ENCODE results near the gene HECW1. TPM values are rescaled to one million over a fixed set of nuclear protein-coding genes. Genes with fewer than 3 reads are reported as not detected.

Gene HECW1
- total and polyA plus RNA-seq, 2 of the 8 experiments (the other 6 are each of a cell fraction or from before 2014, with no cell fraction given), result 2.9 to 12.7 TPM

GRCh38 chr7:43479543-43479942, 367.1 kb downstream of the HECW1 start:
- no peaks in the 10 kb centered on the region for H3K79me2 ChIP-seq (ENCODE audit: control insufficient read depth in 1 of 2, insufficient read depth in 2 of 2, low read length in 2 of 2)
- H2BK12ac ChIP-seq (ENCODE audit: low read depth, low read length), result no peak overlapping the region
- POLR2A ChIA-PET (ENCODE audit: partially characterized antibody), result no interaction called here
- no peaks in the 10 kb centered on the region for H4K20me1 ChIP-seq (replicated peaks in 1 of 2; ENCODE audit: control insufficient read depth in 1 of 2, insufficient read depth in 2 of 2, low read length in 2 of 2)
- no peaks in the 10 kb centered on the region for H3K27me3 ChIP-seq (replicated peaks in 1 of 4; ENCODE audit: control insufficient read depth in 3 of 4, extremely low read depth in 1 of 4, insufficient read depth in 3 of 4, low read length in 3 of 4)
- no peaks in the 10 kb centered on the region for H3K23me2 ChIP-seq (ENCODE audit: low read depth, low read length)
- no peak overlapping the region for H4K91ac ChIP-seq (replicated peaks; ENCODE audit: insufficient read length, low read length)
- H3K56ac ChIP-seq (replicated peaks; ENCODE audit: insufficient read length, low read depth, low read length), result no peak overlapping the region
- H3K4me3 ChIP-seq (ENCODE audit: extremely low read depth in 1 of 4, insufficient read depth in 2 of 4, low read depth in 3 of 4, low read length in 4 of 4), result no peak overlapping the region
- no peaks in the 10 kb centered on the region for H3K4me1 ChIP-seq (replicated peaks in 1 of 4; ENCODE audit: control insufficient read depth in 3 of 4, insufficient read depth in 4 of 4, low read length in 3 of 4)
- no peak overlapping the region for H4K5ac ChIP-seq (ENCODE audit: insufficient read length, low read depth, low read length)
- H3K9me3 ChIP-seq (ENCODE audit: insufficient read depth in 2 of 2, low read depth in 1 of 2, low read length in 1 of 2), result peaks cover 12% of the 10 kb centered on the region in 2 experiments; a peak in 3 of 4 replicates
- CTCF ChIA-PET (ENCODE audit: partially characterized antibody), result interaction anchor here (1.0 to 2.0 kb wide), 8 partner anchors 11 to 364 kb away, joined by 3 to 10 read pairs (median 5); partner anchors contain the start of gene STK17A
- 0 out of 8 replicates have a peak, but pooled peaks cover 0 to 7% (median 0%) of the 10 kb centered on the region in 4 experiments for H3K36me3 ChIP-seq (ENCODE audit: control insufficient read depth in 2 of 4, insufficient read depth in 4 of 4, low read length in 3 of 4)
- H3K18ac ChIP-seq (ENCODE audit: extremely low read depth, low read length), result no peak overlapping the region
- no peak overlapping the region for H3K4ac ChIP-seq (replicated peaks; ENCODE audit: insufficient read length, low read depth, low read length)
- no peaks in the 10 kb centered on the region for H3K79me1 ChIP-seq (ENCODE audit: low read depth, low read length)
- peak in 1 of 2 experiments; percentile 19 for DNase-seq (ENCODE audit: low read depth in 1 of 2, low spot score in 2 of 2)
- no peak overlapping the region for H2BK20ac ChIP-seq (ENCODE audit: low read length)
- no peak overlapping the region for H2AFZ ChIP-seq (ENCODE audit: low read length)
- no peak overlapping the region for H3K14ac ChIP-seq (ENCODE audit: insufficient read length)
- no peak for FAIRE-seq
- no peak overlapping the region for H4K8ac ChIP-seq (ENCODE audit: extremely low read depth, insufficient read depth, low read length)
- 89% methylated on average over 14 of the region's 14 CpGs; no CpG with 5 or more reads in 1 of the 2 experiments for WGBS, 2 experiments (ENCODE audit: extremely low coverage in 1 of 2, insufficient coverage in 1 of 2, insufficient read length in 1 of 2, insufficient replicate concordance in 2 of 2, low coverage in 1 of 2, low lambda C conversion rate in 2 of 2, missing lambda C conversion rate in 1 of 2)
- no peak overlapping the region for H3K4me2 ChIP-seq (ENCODE audit: insufficient read depth in 1 of 2, low read depth in 2 of 2, low read length in 2 of 2)
- no peak overlapping the region for H3K27ac ChIP-seq (ENCODE audit: low read depth, low read length)
- H3K23ac ChIP-seq (ENCODE audit: insufficient read length), result no peak overlapping the region
- H2AK5ac ChIP-seq (ENCODE audit: low read depth, low read length), result no peak overlapping the region
- H2BK15ac ChIP-seq (ENCODE audit: low read length), result no peak overlapping the region
- no peak overlapping the region for H2BK5ac ChIP-seq (ENCODE audit: low read depth, low read length)
- H2BK120ac ChIP-seq (replicated peaks; ENCODE audit: low read depth, low read length), result no peak overlapping the region
- no peak for TF ChIP-seq TBP (IDR thresholded peaks at IDR 0.05; ENCODE audit: low read depth, low read length)
- no peak for TF ChIP-seq BRCA1 (IDR thresholded peaks at IDR 0.05; ENCODE audit: low read depth, low read length)
- TF ChIP-seq RAD21 (IDR thresholded peaks at IDR 0.05 in 1 of 2, conservative IDR thresholded peaks at IDR 0.05 in 1 of 2; ENCODE audit: low read depth in 2 of 2, low read length in 2 of 2), result no peak
- no peak for TF ChIP-seq SIX5 (IDR thresholded peaks at IDR 0.05; ENCODE audit: low read depth, low read length)
- H3K9ac ChIP-seq (replicated peaks in 1 of 4; ENCODE audit: extremely low read depth in 1 of 4, low read depth in 3 of 4, low read length in 3 of 4), result no peak overlapping the region

Measured in H1 (cell line).